H9 (cell line): ENCODE data around the gene CDKN2D. TPM values are rescaled to one million over a fixed set of nuclear protein-coding genes. Genes with fewer than 3 reads are reported as not detected.

Source experiments
- DNase-seq: peaks from one replicate; pipeline ENCODE4 v3.0.0-alpha.2; 2017
- H2AFZ ChIP-seq: one replicate; pipeline ENCODE4 v1.6.1; 2013; ENCODE audit warnings: mild to moderate bottlenecking, low read length, control low read depth, moderate library complexity
- H2AK5ac ChIP-seq: 2 replicates; pipeline ENCODE4 v1.6.1; 2013; ENCODE audit warnings: low read length, control low read depth, mixed read lengths; ENCODE audit not compliant: insufficient read length
- H2BK120ac ChIP-seq: one replicate; pipeline ENCODE4 v1.6.1; 2013; ENCODE audit warnings: low read depth, mild to moderate bottlenecking, low read length, control low read depth, inconsistent platforms; ENCODE audit not compliant: poor library complexity, severe bottlenecking
- H2BK12ac ChIP-seq: 2 replicates; pipeline ENCODE4 v1.6.1; 2013; ENCODE audit warnings: low read length, control low read depth, mixed read lengths, low read depth; ENCODE audit not compliant: insufficient read length
- H2BK15ac ChIP-seq: 2 replicates; pipeline ENCODE4 v1.6.1; 2013; ENCODE audit warnings: low read depth, low read length, control low read depth
- H2BK20ac ChIP-seq: one replicate; pipeline ENCODE4 v1.6.1; 2013; ENCODE audit warnings: low read depth, mild to moderate bottlenecking, low read length, control low read depth, inconsistent platforms; ENCODE audit not compliant: poor library complexity, severe bottlenecking
- H2BK5ac ChIP-seq: 2 replicates; pipeline ENCODE4 v1.6.1; 2013; ENCODE audit warnings: low read length, control low read depth, mixed read lengths; ENCODE audit not compliant: insufficient read length
- H3K14ac ChIP-seq: 2 replicates; pipeline ENCODE4 v1.6.1; 2013; ENCODE audit warnings: low read length, control low read depth; ENCODE audit not compliant: insufficient read depth
- H3K18ac ChIP-seq: 2 replicates; pipeline ENCODE4 v1.6.1; 2013; ENCODE audit warnings: low read depth, mild to moderate bottlenecking, mixed read lengths, low read length, control low read depth; ENCODE audit not compliant: insufficient read length
- H3K23ac ChIP-seq: 2 replicates; pipeline ENCODE4 v1.6.1; 2013; ENCODE audit warnings: low read length, control low read depth, mixed read lengths, low read depth; ENCODE audit not compliant: insufficient read length
- H3K23me2 ChIP-seq: 2 replicates; pipeline ENCODE4 v1.6.1; 2013; ENCODE audit warnings: low read depth, mild to moderate bottlenecking, mixed read lengths, low read length, control low read depth; ENCODE audit not compliant: insufficient read length, poor library complexity, severe bottlenecking
- H3K27ac ChIP-seq: 2 replicates; pipeline ENCODE4 v1.5.1; 2013; ENCODE audit warnings: low read length, control low read depth, mixed read lengths, low read depth; ENCODE audit not compliant: insufficient read length
- H3K27me3 ChIP-seq: 2 replicates; pipeline ENCODE4 v1.6.1; 2013; ENCODE audit warnings: low read length, control low read depth, inconsistent platforms; ENCODE audit not compliant: insufficient read depth
- H3K4ac ChIP-seq: 2 replicates; pipeline ENCODE4 v1.6.1; 2013; ENCODE audit warnings: low read depth, mild to moderate bottlenecking, control low read depth, inconsistent platforms, low read length, moderate library complexity
- H3K4me1 ChIP-seq: 2 replicates; pipeline ENCODE4 v1.6.1; 2013; ENCODE audit warnings: low read length, control low read depth, inconsistent platforms; ENCODE audit not compliant: insufficient read depth
- H3K4me2 ChIP-seq: 2 replicates; pipeline ENCODE4 v1.6.1; 2013; ENCODE audit warnings: low read length, control low read depth, mixed read lengths; ENCODE audit not compliant: insufficient read length, insufficient read depth
- H3K56ac ChIP-seq: 2 replicates; pipeline ENCODE4 v1.6.1; 2013; ENCODE audit warnings: low read depth, mild to moderate bottlenecking, mixed read lengths, low read length, control low read depth; ENCODE audit not compliant: insufficient read length
- H3K79me1 ChIP-seq: 2 replicates; pipeline ENCODE4 v1.6.1; 2013; ENCODE audit warnings: low read depth, mild to moderate bottlenecking, moderate library complexity, low read length, control low read depth, inconsistent platforms; ENCODE audit not compliant: insufficient read depth, poor library complexity, severe bottlenecking
- H3K79me2 ChIP-seq: 2 replicates; pipeline ENCODE4 v1.6.1; 2013; ENCODE audit warnings: low read length, control low read depth, inconsistent platforms; ENCODE audit not compliant: insufficient read depth
- H3K9ac ChIP-seq: 2 replicates; pipeline ENCODE4 v1.6.1; 2013; ENCODE audit warnings: low read length, control low read depth, mixed read lengths; ENCODE audit not compliant: insufficient read length; ENCODE audit errors: extremely low read depth
- H3K9me3 ChIP-seq: one replicate; pipeline ENCODE4 v1.6.1; 2013; ENCODE audit warnings: low read depth, low read length, inconsistent platforms; ENCODE audit not compliant: control insufficient read depth
- H3T11ph ChIP-seq: one replicate; pipeline ENCODE4 v1.6.1; 2013; ENCODE audit warnings: mild to moderate bottlenecking, low read length, control low read depth, inconsistent platforms
- H4K20me1 ChIP-seq: one replicate; pipeline ENCODE4 v1.6.1; 2013; ENCODE audit not compliant: control insufficient read depth, insufficient read length, insufficient read depth
- H4K5ac ChIP-seq: 2 replicates; pipeline ENCODE4 v1.6.1; 2013; ENCODE audit warnings: low read depth, mild to moderate bottlenecking, mixed read lengths, low read length, control low read depth; ENCODE audit not compliant: insufficient read length
- H4K8ac ChIP-seq: replicated peaks from 2 replicates; pipeline ENCODE4 v1.6.1; 2013; ENCODE audit warnings: low read length, control low read depth, mixed read lengths, low read depth; ENCODE audit not compliant: insufficient read length
- H4K91ac ChIP-seq: 2 replicates; pipeline ENCODE4 v1.6.1; 2013; ENCODE audit warnings: low read depth, mild to moderate bottlenecking, moderate library complexity, mixed read lengths, low read length, control low read depth; ENCODE audit not compliant: insufficient read length
- H3K27ac Mint-ChIP-seq, 3 experiments: 2 replicates in 2 of 3; 3 replicates in 1 of 3; pipeline ENCODE4 v1.8.0; 2020 to 2021; ENCODE audit warnings: mixed read lengths in 3 of 3, mild to moderate bottlenecking in 1 of 3, moderate library complexity in 1 of 3
- H3K27me3 Mint-ChIP-seq: 2 replicates; pipeline ENCODE4 v1.8.0; 2021; ENCODE audit warnings: low read depth, mild to moderate bottlenecking, moderate library complexity, mixed read lengths
- H3K36me3 Mint-ChIP-seq, 3 experiments: 2 replicates in 2 of 3; 3 replicates in 1 of 3; pipeline ENCODE4 v1.8.0; 2020 to 2021; ENCODE audit warnings: low read depth in 3 of 3, mixed read lengths in 3 of 3; ENCODE audit not compliant: insufficient read depth in 1 of 3
- H3K4me1 Mint-ChIP-seq, 2 experiments: 2 replicates each; pipeline ENCODE4 v1.8.0; 2020; ENCODE audit warnings: mixed read lengths in 2 of 2
- H3K4me3 Mint-ChIP-seq, 2 experiments: 2 replicates in 1 of 2; 3 replicates in 1 of 2; pipeline ENCODE4 v1.8.0; 2020 to 2021; ENCODE audit warnings: mild to moderate bottlenecking in 2 of 2, mixed read lengths in 2 of 2, moderate library complexity in 1 of 2
- H3K9me3 Mint-ChIP-seq, 2 experiments: 2 replicates in 1 of 2; 3 replicates in 1 of 2; pipeline ENCODE4 v1.8.0; 2020; ENCODE audit warnings: mild to moderate bottlenecking in 2 of 2, mixed read lengths in 2 of 2, moderate library complexity in 1 of 2
- CTCF ChIP-seq: fragments of 200-600 bp; sonication (generic); conservative IDR thresholded peaks from 3 replicates; pipeline ENCODE4 v1.8.0; 2021; ENCODE audit warnings: antibody characterized with exemption, mild to moderate bottlenecking
- WGBS: extraction: QIAGEN DNeasy Blood & Tissue Kit; methylation state at CpG from one replicate; pipeline ENCODE4 v1.1.7; 2013; ENCODE audit warnings: missing lambda C conversion rate, low lambda C conversion rate, mixed read lengths; ENCODE audit not compliant: insufficient read length; ENCODE audit errors: extremely low coverage; 5-methylcytosine and 5-hydroxymethylcytosine counted together
- total RNA-seq: library from RNA; stranded (reverse); gene quantifications from 2 replicates; pipeline ENCODE4 v1.2.1, GENCODE V29; 2021

Gene CDKN2D
- total RNA-seq, 1 experiment from 2014 or later = 2.8 TPM

GRCh38 chr19:10560154-10560553 lies 8.6 kb downstream of the CDKN2D start:
- DNase-seq = no peak
- Histone ChIP-seq H3K27me3 (no peaks in the 10 kb centered on the region), H3K79me1 (no peaks in the 10 kb centered on the region), H3K4me1 (no peaks in the 10 kb centered on the region), H3K4me2 (no peak overlapping the region), H3K79me2 (no peaks in the 10 kb centered on the region), H2BK12ac (no peak overlapping the region), H3K56ac (no peak overlapping the region), H3K9me3 (no peaks in the 10 kb centered on the region), H2BK120ac (no peak overlapping the region), H3T11ph (no peak overlapping the region), H2AK5ac (no peak overlapping the region), H3K14ac (no peak overlapping the region), H3K27ac (no peak overlapping the region), H4K8ac (no peak overlapping the region), H3K4ac (no peak overlapping the region), H2BK20ac (no peak overlapping the region), H4K91ac (no peak overlapping the region), H2BK15ac (no peak overlapping the region), H3K23ac (no peak overlapping the region), H3K9ac (no peak overlapping the region), H4K20me1 (peaks cover 2% of the 10 kb centered on the region), H3K23me2 (no peaks in the 10 kb centered on the region), H3K18ac (no peak overlapping the region), H4K5ac (no peak overlapping the region), H2AFZ (no peak overlapping the region), H2BK5ac (no peak overlapping the region)
- Mint-ChIP-seq H3K27ac (no peak overlapping the region), H3K9me3 (no peaks in the 10 kb centered on the region), H3K4me1 (peaks cover 8% of the 10 kb centered on the region in 2 experiments), H3K27me3 (no peaks in the 10 kb centered on the region), H3K36me3 (peaks cover 32 to 69% (median 55%) of the 10 kb centered on the region in 3 experiments; a peak in 6 of 7 replicates), H3K4me3 (no peak overlapping the region)
- TF ChIP-seq CTCF = no peak
- WGBS = no CpG with 5 or more reads among the region's 7 CpGs
